DMS153 treated with DMSO at 0.1 percent for 48 hours (cell line): ENCODE data around the gene DNTT.

ENCODE experiments used
- DNase-seq: peaks from one replicate; lab custom pipeline; 2025; ENCODE audit not compliant: unreplicated experiment; lab: John Stamatoyannopoulos, UW

The DNTT gene

DNA sequence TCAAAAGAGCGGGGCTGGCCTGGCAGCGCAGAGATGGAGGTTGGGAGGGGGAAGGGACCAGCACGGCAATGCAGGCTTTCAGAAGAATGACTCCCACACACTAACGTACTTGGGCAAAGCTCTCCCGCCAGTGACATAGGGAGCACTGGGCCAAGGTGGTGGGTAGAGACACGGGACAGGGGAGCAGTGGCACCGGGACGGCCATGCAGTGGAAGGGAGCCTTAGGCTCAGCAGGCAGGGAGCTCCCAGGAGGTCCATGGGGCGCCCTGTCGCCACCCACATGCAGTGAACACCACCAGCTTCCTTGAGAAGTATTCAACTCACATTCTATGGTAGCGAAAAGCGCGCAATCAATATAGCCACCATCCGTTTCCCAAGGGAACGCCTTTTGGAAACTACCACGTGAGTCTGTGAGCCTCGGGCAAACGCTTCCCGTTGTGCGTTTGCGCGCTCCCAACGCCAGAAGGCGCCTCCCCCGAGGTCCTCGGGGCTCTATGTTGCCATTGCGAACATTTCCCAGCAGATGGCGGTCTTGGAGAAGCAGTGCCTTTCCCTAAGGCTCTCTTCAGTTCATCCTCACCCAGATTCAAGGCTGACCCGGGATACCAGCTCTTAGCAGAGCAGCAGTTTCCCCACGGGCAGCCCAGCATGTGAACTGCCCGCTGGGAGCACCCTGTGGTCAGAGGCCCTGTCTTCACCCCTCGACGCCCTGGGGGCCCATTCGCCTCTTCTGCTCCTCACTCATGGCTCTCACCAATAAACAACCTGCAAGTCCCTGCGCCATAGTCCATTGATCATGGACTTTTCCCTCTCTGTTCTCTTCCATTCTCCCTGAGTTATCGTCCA is 71.0 kb downstream of the DNTT start:
- peak; percentile 68 for DNase-seq

- no peak for DNase-seq
Observed at GRCh38 chr10:96376483-96376882, 72.2 kb downstream of the DNTT start.

DNA sequence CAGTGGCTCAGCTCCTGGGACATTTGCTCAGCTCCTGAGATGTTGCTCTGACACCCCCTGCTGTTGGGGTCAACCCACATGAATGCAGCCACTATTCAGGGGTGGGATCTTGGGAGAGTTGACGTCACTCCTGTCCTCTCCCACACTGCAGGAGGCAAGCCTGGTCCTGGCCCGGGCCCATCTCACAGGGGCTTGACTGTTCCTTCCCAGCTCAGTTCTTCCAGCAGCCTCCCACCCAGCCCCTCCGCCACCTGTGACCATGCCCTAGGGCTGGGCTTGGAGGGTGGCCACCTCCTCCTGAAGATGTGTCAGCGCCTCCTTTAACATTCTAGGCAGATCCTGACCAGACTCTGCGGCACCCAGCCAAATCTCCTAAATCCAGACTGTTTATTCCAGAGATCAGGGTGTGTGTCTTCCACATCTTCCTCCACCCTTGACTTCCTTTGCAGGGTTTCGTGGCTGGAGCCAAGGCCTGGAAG is 73.6 kb downstream of the DNTT start:
- no peak for DNase-seq

GRCh38 chr10:96378741-96379140 is 74.5 kb downstream of the DNTT start:
- no peak for DNase-seq

DNA sequence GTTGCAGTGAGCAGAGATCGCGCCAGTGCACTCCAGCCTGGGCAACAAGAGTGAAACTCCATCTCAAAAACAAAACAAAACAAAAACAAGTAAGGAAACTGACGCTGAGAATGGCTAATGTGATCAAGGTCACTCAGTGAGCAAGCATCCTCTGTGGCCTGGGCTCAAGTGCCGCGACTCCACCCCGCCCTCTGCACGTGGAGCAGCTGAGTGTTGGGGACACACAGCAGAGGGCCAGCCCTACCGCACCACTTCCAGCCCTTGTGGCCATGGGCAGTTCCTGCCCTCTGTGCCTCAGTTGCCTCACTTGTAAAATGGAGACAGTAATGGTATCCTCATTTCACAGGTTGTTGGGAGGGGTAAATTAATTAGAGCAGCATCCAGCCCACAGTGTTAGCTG is 75.5 kb downstream of the DNTT start:
- DNase-seq: no peak

- no peak for DNase-seq
Observed at GRCh38 chr10:96380821-96381220, 76.6 kb downstream of the DNTT start.

DNA sequence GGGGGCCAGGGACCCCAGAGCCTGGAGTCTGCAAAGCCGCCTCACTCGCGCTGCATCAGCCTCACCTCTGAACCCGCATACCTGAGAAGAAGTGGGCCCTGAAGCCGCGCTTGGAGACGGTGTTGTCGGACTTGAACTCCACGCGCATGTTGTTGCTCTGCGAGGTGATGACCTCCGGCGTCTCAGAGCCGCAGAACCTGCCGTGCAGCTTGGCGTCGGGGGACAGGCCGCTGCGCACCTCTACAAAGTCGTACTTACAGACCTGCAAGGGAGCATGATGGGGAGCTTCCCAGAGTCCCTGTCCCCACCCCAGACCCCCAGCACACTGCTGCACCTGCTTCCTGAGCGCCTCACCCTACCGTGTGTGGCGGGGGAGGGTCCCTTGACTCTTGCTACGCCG is 80.3 kb downstream of the DNTT start:
- DNase-seq: no peak

DNA sequence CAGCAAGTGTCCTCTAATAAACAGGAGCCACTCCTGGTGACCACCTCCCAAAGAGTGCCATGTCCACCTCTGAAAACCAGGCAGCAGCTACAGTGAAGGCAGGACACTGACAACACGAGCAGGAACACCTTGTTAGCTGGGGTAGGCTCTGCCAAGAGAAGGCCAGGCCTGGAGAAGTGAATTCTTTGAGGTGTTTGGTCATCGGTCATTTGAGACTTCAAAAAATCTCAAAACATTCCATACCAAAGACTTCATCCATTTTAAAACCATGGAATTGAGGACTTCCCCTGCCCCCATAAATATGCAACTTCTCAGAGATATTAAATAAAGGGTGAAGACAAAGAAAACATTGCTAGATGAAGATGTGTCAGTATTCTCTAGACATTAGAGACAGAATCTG is 82.9 kb downstream of the DNTT start:
- no peak for DNase-seq

DNA sequence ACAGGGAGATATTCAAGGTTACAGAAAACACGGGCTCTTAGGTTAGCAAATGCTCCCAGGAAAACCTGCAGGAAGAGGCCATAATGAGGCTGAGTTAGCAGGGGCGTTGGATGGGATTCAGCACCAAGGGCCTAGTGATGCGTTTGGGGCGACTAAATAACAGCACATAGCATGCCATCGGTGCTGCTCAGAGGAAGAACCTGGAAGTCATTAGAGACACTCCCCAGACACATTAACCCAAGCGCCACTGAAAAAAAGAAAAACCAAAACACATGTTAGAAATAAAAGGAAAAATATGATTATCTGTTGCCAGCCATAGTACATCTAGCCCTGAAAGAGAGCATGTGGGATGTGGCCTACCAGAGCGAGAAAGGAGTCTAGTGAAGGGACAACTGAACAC is 83.4 kb downstream of the DNTT start:
- DNase-seq: no peak
